H4 (cell line): Measurements from ENCODE around the gene PGLYRP4. TPM values are rescaled to one million over a fixed set of nuclear protein-coding genes. Genes with fewer than 3 reads are reported as not detected.

Experiments
- DNase-seq: peaks from one replicate; pipeline ENCODE4 v3.0.0-alpha.2; 2015; ENCODE audit warnings: low spot score
- total RNA-seq: library from RNA; depleted of rRNA; stranded (reverse); fragments of >200 nt; shearing (Covaris generic); gene quantifications from 2 replicates; pipeline ENCODE4 v1.2.3, GENCODE V29; 2014; rRNA removed

Gene PGLYRP4
- total RNA-seq: not detected in 2 replicates

DNA sequence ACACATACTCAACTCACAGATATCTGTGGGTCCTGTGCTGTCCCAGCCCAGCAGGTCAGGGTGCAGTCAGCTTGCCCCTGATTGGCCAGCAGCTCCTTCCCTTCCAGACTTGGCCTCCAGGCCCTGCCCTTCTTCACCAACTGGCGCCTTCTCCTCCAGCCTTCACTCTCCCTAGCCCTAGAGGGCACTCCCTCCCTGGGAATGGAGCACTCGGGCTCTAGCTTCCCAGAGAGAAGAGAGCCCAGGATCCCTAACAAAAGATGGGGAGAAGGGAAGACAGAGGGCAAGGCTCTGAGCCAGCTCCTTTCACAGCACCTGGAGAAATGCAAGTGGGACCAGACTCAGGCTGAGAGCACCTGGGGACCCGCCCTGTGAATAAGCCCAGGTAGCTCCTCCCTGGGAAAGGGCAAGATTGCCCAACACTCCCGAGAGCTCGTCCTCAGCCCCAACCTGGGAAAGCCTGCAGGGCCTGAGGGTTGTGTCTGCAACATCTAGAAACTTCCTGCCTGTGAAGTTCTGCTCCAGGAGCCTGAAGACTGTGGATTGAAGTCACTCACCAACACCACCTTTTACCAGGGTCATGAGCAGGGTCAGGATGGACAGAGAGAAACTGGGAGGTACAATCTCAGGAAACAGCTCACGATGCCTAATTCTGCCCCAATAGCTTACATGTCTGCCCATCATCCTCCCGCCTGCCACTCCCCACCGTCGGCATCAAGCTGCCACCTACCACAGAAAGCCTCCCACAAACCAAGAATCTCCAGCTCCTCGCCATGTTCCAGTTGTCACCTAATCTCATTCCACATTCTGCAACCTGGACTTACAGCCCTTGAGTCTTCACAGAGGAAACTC lies at the start of gene PGLYRP4:
Gene PGLYRP4 (minus strand): TSS at position 331 of the 852 bp plus-strand sequence. CDS start 909 bp downstream, outside the sequence.
- DNase-seq: no peak

DNA sequence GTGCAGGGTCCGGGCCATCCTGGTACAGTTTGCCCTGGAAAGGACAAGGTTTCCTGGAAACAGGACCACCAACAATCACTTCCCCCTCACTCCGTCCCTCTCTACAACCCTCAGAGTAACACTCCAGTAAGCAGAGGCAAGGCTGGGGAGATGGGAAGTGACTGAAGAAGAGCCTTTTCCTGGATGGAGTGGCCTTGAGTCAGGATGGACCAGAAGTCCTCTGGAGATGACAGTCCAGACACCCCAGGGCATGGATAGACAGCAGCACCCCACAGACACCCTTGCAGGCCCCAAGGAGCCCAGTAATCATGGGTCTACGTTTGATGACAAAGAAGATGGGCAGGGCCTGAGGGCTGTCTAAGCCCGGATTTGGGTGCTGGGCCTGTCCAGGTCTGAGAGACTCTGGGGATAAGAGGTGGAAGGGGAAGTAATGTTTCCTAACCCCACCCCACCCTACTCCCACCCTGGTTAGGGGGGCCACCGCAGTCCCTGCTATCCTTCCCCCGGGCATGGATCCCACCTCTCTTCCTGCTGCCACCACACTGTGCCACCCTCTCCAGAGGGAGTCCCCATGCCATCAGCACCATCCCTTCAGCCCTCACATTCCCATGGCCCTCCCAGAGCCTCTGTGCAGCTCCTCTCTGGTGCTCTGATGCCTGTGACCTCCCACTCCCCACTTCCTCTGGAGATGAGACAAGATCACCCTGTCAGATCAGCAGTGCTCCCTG lies 49.4 kb upstream of the PGLYRP4 start:
- DNase-seq: no peak

DNA sequence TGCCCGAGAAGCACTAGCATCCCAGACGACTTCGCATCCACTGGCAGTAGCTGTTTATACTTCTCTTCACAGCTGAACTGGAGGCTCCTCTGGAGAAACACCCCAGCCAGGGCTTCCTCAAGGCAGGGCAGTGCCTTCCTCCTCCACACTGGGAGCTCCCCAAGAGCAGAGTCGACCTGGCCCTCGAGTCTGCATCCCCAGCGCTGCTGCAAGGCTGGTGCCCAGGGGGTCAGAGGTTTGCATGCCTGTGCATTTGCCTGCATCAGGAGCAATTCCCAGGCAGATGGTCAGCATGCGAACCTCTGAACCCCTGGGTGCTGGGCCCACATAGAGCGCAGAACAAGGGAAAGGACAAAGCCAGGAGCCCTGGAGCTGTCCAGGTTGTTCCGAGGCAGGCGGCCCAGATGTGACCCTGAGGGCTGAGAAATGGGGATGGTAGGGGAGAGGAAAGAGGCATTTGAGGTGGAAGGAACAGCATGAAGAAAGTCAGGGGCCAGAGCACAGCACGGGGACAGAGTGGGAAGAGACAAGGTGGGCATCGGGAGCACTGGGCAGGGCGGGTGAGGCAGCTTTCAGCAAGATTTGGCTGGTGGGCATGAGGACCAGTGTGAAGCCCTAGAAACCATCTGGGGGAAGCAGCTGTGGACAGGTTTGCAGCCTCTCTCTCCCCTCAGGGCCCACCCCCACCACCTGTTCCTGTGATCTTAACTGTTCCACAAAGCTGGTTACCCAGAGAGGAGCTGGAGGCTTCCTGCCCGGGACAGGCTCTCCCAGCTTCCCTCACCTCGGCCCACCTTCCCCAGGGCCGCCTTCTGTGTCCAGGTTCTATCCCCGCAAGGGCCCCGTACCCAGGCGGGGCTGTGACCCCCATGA lies 48.6 kb upstream of the PGLYRP4 start:
- no peak for DNase-seq

- DNase-seq: no peak
Measured at GRCh38 chr1:153396461-153396860, 47.8 kb upstream of the PGLYRP4 start.

DNA sequence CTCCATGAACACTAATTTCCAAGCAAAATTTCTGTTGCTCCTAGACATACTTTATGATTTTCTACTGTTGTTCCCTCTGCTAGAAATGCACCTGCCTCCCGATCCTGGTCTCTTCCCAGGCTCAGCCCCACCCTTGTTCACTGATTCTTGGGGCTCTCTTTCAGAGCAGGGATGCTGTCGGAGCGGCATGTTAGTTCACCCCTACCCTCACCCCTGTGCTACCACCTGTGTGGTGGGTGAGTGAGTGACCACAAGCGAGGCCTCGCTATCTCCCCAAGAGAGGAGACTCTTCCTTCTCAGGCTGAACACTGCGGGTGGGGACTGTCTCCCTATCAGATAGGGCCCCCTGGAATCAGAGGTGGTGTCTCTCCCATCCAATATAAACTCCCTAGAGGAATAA lies 47.1 kb upstream of the PGLYRP4 start:
- DNase-seq: no peak

DNA sequence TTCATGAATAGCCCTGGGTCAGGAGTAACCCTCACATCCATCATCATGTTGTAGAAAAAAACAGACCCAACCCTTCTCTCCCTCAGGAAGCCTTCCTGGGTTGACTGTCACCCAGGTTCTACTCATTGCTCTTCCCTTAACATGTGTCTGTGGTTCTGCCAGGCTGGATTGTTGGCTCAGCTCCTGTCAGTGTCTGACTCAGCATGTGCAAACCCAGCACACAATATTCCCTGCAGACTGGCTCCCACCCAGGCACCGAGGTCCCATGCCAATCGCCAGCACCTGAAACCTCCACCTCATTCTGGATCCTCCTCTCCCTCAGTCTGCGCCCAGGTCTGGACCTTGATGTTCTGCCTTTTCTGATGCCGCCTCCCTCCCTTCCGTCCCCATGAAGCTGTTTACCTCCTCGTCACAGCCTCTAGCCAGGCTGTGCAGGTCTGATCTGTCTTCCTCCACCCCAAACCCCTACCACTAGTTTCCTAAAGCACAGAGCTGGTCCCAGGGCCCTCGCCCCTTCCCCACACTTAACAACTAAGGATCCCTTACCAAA lies 46.6 kb upstream of the PGLYRP4 start:
- no peak for DNase-seq

DNA sequence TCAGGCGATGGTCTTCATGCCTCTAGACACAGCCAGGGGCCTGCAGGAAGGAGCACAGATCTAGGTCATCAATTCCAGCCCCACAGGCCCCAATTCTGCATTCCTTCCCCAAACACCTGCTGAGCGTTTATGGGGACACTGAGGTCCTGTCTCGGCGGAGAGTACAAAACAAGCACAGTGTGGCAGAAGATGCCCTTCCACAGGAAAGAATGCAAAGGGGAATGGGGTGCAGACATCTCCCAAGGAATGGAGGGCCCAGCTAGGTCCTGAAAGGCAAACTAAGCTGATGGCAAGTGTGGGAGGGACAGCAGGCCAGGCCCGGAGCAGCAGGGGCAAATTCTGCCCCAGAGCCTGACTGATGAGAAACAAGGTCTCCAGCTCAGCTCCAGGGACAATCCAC lies 45.8 kb upstream of the PGLYRP4 start:
- DNase-seq: no peak

DNA sequence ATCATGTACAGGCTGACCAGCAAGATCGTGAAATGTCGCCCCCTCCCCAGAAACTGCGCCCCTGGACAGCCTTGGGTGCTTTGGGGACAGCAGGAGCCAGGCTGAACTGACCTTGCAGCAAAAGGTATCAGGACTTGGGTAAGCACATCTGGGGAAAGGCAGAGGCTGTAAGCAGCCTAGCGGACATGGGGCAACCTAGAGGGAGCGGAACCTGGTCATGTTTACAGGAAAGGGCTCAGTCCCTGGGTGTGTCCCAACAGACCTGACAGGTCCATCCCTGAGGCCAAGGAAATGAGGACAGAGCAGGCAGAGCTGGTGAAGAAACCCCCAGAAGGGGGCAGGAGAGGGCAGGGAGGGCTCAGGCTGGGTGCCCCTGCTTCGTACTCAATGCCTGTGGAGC lies 45.3 kb upstream of the PGLYRP4 start:
- DNase-seq: no peak

DNA sequence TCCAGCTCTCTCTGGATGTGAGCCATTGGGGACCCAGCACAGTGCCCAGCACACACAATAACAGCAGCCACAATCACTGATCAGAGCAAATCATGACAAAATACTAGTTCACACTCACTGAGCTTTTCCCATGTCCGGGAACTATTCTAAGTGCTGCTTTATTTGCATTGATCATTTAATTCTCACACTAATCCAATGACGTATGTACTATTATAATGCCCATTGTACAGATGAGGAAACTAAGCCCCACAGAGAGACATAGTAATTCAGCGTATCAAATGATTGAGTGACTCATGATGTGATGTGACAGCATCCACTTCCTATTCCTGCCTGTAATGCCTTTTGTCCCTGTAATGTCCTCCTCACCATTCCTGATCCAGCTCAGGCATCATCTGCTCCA lies 44.2 kb upstream of the PGLYRP4 start:
- no peak for DNase-seq

DNA sequence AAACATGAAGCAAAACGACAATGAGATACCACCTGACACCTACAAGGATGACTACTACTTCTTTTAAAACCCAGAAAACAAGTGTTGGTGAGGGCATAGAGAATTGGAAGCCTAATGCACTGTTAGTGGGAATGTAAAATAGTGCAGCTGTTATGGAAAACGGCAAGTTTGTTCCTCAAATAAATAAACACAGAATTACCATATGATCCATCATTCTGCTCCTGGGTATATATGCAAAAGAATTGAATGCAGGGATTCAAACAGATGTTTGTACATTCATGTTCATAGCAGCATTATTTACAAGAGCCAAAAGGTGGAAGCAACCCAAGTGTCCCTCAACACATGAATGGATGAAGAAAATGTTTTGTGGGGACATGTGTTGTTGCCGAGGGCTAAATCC lies 43.6 kb upstream of the PGLYRP4 start:
- DNase-seq: no peak

- DNase-seq: no peak
Measured at GRCh38 chr1:153390938-153391710, 42.5 kb upstream of the PGLYRP4 start, which contains the start of gene S100A8. Gene S100A8 (minus strand): TSS chr1:153391073. CDS start chr1:153390535, 538 bp downstream.

DNA sequence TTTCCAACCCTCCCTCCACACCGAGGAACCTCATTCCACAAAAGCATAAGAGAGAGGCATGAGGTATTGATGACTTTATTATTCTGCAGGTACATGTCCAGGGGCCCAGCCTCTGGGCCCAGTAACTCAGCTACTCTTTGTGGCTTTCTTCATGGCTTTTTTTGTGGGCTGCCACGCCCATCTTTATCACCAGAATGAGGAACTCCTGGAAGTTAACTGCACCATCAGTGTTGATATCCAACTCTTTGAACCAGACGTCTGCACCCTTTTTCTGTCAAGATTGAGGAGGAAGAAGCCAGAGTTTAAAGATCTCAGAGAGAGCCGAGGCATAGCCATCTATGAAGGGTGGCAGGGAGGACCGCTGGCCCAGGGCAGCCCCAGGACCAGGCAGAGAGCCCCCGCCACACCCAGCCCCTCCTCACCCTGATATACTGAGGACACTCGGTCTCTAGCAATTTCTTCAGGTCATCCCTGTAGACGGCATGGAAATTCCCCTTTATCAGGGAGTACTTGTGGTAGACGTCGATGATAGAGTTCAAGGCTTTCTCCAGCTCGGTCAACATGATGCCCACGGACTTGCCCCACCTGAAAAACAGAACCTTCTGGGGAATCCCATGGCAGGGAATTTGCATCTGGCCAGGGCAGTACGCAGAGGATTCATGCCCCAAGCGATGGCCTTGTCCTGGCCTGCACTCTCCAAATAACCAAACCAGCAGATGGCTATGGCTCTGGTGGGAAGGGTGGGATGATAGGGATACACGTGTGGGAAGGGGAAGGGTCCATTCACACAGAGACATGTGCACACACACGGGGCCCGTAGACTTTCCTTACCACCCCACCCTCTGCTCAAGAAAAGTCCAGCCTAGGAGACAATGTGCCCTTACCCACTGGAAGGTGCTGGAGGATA lies 41.6 kb upstream of the PGLYRP4 start:
- DNase-seq: no peak

GRCh38 chr1:153389401-153389800 lies 40.8 kb upstream of the PGLYRP4 start:
- no peak for DNase-seq

- DNase-seq: no peak
Measured at GRCh38 chr1:153387785-153388184, 39.1 kb upstream of the PGLYRP4 start.

GRCh38 chr1:153387001-153387400 lies 38.4 kb upstream of the PGLYRP4 start:
- no peak for DNase-seq

- DNase-seq: peak; percentile 71
Measured at GRCh38 chr1:153386500-153386901, 37.9 kb upstream of the PGLYRP4 start.

DNA sequence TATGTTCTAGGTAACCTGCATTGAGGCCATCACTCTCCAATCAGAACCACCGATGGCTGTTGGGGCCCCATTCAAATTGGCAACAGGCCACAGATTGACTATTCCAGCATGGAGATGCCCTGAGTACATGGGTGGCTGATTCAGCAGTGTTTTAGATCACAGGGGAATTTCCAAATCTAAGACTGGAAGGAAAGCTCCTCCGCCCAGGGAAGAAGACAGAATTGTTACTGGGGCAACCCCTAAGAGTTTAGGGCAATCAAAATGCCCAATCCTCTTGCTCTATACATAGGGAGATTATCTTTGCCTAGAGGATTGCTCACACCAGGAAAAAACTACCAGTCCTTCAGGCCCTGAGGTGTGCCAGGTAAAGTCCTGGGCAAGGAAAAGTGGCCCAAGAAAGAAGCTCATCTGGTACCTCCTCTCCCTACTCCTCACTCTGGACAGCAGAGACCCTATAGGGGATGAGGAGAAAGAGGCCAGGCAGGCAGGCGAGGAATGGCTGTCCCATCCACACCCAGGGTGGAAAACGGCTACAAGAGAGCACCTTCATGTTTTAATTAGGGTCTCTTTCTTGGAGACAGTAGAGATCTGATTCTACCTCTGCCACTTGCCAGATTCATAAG lies 36.4 kb upstream of the PGLYRP4 start:
- DNase-seq: no peak

- DNase-seq: no peak
Measured at GRCh38 chr1:153380711-153381110, 32.1 kb upstream of the PGLYRP4 start.

GRCh38 chr1:153379591-153379990 lies 30.9 kb upstream of the PGLYRP4 start:
- no peak for DNase-seq
